Activated T-cell treated with anti-CD3 and anti-CD28 coated beads, Interleukin-2, amount 50 U/mL, for 24 hours (primary cell): ENCODE measurements around the gene AHCTF1.
A peak's percentile ranks its signal among the peaks of the same experiment; 100 is the strongest.
"Not testable (repeated sequence)": the region's sequence is repeated elsewhere in the genome, so short reads cannot be mapped to it uniquely, and the experiment has no call there.

Experiments used
- DNase-seq: peaks from one replicate; pipeline ENCODE4 v3.0.0-alpha.2; 2020
- H3K27ac Mint-ChIP-seq: 2 replicates; pipeline ENCODE4 v1.8.0; 2020; ENCODE audit warnings: mild to moderate bottlenecking, mixed read lengths
- H3K27me3 Mint-ChIP-seq: 2 replicates; pipeline ENCODE4 v1.8.0; 2020; ENCODE audit warnings: mixed read lengths
- H3K36me3 Mint-ChIP-seq: 2 replicates; pipeline ENCODE4 v1.8.0; 2020; ENCODE audit warnings: low read depth, mixed read lengths
- H3K4me1 Mint-ChIP-seq: 2 replicates; pipeline ENCODE4 v1.8.0; 2020; ENCODE audit warnings: low read depth, mixed read lengths
- H3K4me3 Mint-ChIP-seq: 2 replicates; pipeline ENCODE4 v1.8.0; 2020; ENCODE audit warnings: mild to moderate bottlenecking, moderate library complexity, mixed read lengths
- H3K9me3 Mint-ChIP-seq: 2 replicates; pipeline ENCODE4 v1.8.0; 2020; ENCODE audit warnings: mixed read lengths

The AHCTF1 gene

DNA sequence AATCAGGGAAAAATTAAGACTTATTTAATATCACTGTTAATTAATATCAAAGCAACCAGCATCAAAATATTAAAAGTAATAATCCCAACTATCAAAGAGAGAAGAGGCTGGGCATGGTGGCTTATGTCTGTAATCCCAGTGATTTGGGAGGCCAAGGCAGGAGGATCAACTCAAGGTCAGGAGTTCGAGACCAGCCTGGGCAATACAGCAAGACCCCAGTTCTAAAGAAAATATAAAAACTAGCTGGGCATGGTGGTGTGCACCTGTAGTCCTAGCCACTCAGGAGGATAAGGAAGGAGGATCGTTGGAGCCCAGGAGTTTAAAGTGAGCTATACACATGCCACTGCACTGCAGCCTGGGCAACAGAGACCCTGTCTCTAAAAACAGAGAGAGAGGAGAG is 43.2 kb downstream of the AHCTF1 start:
- DNase-seq: no peak
- Mint-ChIP-seq H3K9me3 (no peaks in the 10 kb centered on the region), H3K4me3 (no peak overlapping the region), H3K4me1 (peaks cover 7% of the 10 kb centered on the region), H3K27me3 (no peaks in the 10 kb centered on the region), H3K27ac (no peak overlapping the region), H3K36me3 (peaks cover 90% of the 10 kb centered on the region)

DNA sequence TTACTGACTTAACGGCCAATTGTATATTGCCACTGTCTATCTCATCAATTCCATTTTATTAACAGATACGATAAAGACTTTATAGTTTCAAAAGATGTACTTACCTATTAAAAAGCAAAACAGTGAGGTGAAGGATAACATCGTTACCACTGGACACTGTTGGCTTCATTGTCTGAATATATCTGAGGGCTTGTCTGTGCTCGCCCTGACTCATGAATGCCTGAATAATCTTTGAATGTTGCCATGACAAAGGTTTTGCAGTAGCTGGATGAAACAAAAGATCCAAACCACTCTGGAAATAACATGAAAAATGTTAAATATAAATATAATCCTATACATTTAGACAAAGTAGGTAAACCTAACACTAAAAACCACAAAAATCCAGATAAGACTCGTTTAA is 46.4 kb downstream of the AHCTF1 start:
- peaks cover 86% of the 10 kb centered on the region for H3K36me3 Mint-ChIP-seq
- H3K27me3 Mint-ChIP-seq, H3K9me3 Mint-ChIP-seq, H3K4me1 Mint-ChIP-seq, H3K27ac Mint-ChIP-seq, H3K4me3 Mint-ChIP-seq, DNase-seq: not testable (repeated sequence)

DNA sequence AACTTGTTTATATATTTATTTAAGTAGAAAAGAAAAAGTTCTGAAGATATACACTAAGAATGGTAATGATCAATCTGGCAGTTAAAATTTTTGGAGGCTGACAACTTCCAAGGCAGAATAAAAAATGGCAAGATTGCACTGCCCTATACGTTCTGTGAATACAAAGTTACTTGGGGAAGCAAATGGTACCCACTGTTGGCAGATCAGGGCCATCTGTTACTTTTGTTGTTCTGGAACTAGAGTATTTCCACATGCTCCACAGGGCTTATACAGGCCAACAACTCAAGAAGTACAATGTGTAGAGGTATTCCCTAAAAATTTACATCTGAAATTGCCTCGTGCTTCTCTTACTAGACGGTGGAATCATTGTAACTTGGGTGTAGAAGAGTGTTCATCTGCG is 53.2 kb downstream of the AHCTF1 start:
- peaks cover 26% of the 10 kb centered on the region for H3K4me1 Mint-ChIP-seq
- DNase-seq: no peak
- H3K36me3 Mint-ChIP-seq: peaks cover 80% of the 10 kb centered on the region
- H3K27ac Mint-ChIP-seq: no peak overlapping the region
- no peaks in the 10 kb centered on the region for H3K9me3 Mint-ChIP-seq
- no peaks in the 10 kb centered on the region for H3K27me3 Mint-ChIP-seq
- no peak overlapping the region for H3K4me3 Mint-ChIP-seq

DNA sequence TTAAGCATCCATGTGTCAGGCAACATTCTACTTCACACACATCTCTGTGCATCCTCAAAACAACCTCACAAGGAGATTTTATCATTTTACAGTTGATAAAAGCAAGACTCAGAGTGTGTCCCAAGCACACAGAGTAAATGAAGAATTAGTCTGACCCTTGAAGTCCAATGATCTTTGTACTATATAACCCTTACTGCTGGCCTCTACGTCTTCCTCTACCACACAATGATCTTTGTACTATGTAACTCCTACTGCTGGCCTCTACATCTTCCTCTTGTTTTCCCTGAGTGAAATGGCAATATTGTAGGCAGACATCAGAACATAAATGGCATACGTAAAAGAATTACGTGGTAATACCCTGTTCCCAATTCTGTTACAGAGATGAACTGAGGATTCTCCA is 55.3 kb downstream of the AHCTF1 start:
- H3K27me3 Mint-ChIP-seq: no peaks in the 10 kb centered on the region
- H3K27ac Mint-ChIP-seq: no peak overlapping the region
- H3K9me3 Mint-ChIP-seq: no peaks in the 10 kb centered on the region
- peaks cover 88% of the 10 kb centered on the region for H3K36me3 Mint-ChIP-seq
- peaks cover 36% of the 10 kb centered on the region for H3K4me1 Mint-ChIP-seq
- H3K4me3 Mint-ChIP-seq: no peak overlapping the region
- DNase-seq: no peak

DNA sequence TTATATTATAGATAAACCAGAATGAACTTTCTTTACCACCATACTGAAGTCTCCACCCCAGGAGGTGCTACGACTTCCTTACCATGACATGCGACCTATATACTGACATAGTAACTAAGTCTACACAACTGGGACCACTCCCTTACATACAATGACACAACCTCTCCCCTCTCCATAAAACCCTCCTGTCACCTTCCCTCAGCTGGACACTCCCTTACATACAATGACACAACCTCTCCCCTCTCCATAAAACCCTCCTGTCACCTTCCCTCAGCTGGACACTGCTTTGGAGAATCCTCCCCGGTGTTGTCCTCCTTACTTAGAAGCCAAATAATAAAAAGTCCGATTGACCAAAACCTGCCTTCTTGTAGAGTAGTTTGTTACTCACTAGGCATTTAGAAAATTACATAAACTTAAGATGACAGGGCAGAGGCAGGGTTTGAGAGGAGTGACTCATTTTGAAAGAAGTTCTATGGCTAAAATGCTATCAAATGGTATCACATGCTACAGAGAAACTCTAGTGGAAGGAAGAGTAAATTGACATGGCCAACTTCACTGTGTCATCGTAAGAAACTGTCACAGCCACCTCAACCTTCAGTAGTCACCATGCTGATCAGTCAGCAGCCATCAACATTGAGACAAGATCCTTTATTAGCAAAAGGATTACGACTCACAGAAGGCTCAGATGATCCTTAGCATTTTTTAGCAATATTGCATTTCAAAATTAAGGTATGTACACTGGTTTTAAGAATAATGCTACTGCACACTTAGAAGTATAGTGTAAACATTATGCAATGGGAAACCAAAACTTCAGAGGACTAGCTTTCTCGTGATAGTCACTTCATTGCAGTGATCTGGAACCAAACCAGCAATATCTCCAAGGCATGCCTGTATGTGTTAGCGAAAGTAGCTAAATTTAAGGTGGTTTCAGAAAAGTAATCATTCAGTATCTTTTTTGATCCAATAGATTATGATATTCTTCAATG is 56.4 kb downstream of the AHCTF1 start:
- no peak for DNase-seq
- Mint-ChIP-seq H3K27ac (peak overlapping the region; percentile 87), H3K4me1 (peaks cover 36% of the 10 kb centered on the region), H3K27me3 (no peaks in the 10 kb centered on the region), H3K36me3 (peaks cover 90% of the 10 kb centered on the region), H3K4me3 (no peak overlapping the region), H3K9me3 (no peaks in the 10 kb centered on the region)

DNA sequence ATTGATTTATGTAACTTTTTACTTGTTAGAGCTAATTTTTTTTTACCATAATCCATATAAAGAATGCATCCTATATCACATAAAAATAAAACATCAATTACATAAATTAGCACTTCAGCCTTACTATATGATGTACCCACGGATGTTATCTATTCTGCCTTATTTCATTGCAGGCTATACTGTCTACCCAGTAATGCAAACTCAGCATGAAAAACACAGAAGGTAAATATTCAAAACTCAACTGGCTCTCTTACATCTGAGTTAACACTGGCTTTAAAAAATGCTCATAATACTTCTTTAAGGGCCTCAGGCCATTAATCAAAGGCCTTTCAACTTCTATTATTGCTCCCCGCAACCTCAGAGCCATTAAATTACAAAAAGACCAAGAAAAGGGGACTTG is 65.8 kb downstream of the AHCTF1 start:
- Mint-ChIP-seq H3K36me3 (peaks cover 85% of the 10 kb centered on the region), H3K27me3 (no peaks in the 10 kb centered on the region)

DNA sequence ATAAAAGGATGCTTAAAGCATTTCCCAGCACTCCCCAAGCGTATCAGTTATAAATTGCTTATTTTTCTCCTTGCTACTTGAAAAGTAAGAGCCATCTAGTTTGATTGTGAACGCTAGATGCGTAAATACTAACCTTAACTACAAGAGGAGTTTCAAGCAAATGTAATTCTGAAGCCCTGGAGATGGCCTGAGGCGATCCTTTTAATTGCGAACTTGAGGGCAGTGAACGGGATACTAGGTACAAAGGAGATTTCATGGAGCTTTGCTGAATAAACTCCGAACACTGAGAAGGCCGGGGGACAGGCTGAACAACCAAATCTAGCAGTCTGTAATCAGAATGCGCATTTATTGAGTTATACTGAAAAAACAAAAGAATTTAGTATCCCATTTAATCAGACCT is 68.0 kb downstream of the AHCTF1 start:
- not testable (repeated sequence) for H3K4me1 Mint-ChIP-seq, H3K9me3 Mint-ChIP-seq

More for the DNA sequence above, 65.8 kb downstream of the AHCTF1 start:
- Mint-ChIP-seq H3K27ac (no peak overlapping the region), H3K4me1 (no peaks in the 10 kb centered on the region), H3K9me3 (no peaks in the 10 kb centered on the region), H3K4me3 (no peak overlapping the region)
- DNase-seq: no peak

DNA sequence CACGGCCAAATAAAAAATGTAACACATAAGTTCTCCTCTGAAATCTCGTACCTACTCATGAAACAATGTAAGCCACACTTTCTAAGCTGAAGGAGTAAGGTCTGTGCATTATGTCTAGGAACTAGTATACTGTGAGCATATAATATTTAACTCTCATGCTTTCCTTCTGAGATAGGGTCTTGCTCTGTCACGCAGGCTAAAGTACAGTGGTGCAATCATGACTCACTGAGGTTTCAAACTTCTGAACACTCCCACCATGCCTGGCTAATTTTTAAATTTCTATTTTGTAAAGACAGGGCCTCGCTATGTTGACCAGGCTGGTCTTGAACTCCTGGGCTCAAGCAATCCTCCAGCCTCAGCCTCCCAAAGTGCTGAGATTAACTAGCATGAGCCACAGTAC is 71.3 kb downstream of the AHCTF1 start:
- Mint-ChIP-seq H3K9me3 (no peaks in the 10 kb centered on the region), H3K27ac (peak overlapping the region; percentile 22), H3K27me3 (no peaks in the 10 kb centered on the region), H3K4me1 (no peaks in the 10 kb centered on the region), H3K4me3 (no peak overlapping the region), H3K36me3 (peaks cover 89% of the 10 kb centered on the region)
- DNase-seq: no peak

More for the DNA sequence above, 68.0 kb downstream of the AHCTF1 start:
- H3K36me3 Mint-ChIP-seq: peaks cover 85% of the 10 kb centered on the region
- DNase-seq, H3K4me3 Mint-ChIP-seq, H3K27me3 Mint-ChIP-seq, H3K27ac Mint-ChIP-seq: not testable (repeated sequence)

DNA sequence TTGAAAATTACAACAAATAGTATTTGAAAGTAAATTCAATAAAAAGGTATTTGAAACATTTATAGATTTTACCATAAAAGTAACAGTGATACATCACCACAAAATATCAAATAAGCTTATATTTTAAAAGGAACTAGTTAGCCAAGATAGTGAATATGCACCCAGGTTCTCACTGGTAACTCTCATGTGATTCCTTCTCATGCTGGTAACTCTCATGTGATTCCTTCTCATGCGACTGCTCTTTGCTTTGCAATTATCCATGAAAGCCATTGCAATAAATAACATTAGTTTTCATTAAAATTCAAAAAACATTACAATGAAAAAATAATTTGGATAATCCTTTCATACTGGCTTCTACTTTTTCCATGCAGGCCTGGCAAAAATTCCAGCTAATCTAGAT is 75.4 kb downstream of the AHCTF1 start:
- no peaks in the 10 kb centered on the region for H3K4me1 Mint-ChIP-seq

DNA sequence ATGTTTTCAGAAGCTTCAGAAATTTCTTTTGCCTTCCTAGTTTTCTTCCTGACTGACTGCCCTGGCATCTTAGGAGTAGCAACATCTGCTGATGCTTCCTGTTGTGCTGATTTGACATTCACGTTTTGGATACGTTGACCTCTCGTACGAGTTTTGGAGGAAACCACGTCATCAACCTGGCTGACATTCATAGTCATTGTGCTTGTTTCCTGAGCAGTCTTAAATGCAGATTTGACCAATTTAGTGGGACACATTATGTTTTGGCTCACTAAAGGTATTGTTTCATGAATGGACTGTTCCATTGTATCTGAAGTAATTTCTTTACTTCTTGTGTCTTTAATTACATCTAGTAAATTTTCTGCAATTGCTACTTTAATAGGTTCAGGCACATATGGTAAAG is 81.1 kb downstream of the AHCTF1 start:
- DNase-seq, H3K9me3 Mint-ChIP-seq, H3K27me3 Mint-ChIP-seq, H3K27ac Mint-ChIP-seq, H3K4me3 Mint-ChIP-seq, H3K4me1 Mint-ChIP-seq: not testable (repeated sequence)
- H3K36me3 Mint-ChIP-seq: peaks cover 94% of the 10 kb centered on the region

More for the DNA sequence above, 75.4 kb downstream of the AHCTF1 start:
- DNase-seq: no peak
- Mint-ChIP-seq H3K9me3 (no peaks in the 10 kb centered on the region), H3K27me3 (no peaks in the 10 kb centered on the region), H3K36me3 (peaks cover 96% of the 10 kb centered on the region), H3K4me3 (no peak overlapping the region), H3K27ac (no peak overlapping the region)

DNA sequence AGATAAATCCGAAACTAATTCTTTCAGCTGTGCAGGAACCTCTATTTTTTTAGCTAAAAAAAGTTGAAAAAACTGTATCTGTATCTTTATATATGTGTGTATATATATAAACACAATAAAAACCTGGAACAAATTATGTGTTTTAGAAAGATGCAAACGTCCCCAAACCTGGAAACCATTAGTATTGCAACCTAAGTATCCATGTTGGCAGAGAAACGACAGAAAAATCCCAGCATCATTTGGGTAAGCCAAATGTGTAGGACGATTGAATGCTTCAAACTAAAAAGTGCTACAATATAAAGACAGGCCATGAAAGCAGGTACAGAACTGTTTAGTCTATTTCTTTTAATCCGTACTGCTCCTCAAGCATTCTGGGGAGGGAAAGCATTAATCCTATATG is 87.9 kb downstream of the AHCTF1 start:
- H3K36me3 Mint-ChIP-seq: peaks cover 82% of the 10 kb centered on the region
- H3K4me1 Mint-ChIP-seq: no peaks in the 10 kb centered on the region
- no peaks in the 10 kb centered on the region for H3K27me3 Mint-ChIP-seq
- H3K27ac Mint-ChIP-seq: no peak overlapping the region
- DNase-seq: no peak
- no peak overlapping the region for H3K4me3 Mint-ChIP-seq
- H3K9me3 Mint-ChIP-seq: no peaks in the 10 kb centered on the region

DNA sequence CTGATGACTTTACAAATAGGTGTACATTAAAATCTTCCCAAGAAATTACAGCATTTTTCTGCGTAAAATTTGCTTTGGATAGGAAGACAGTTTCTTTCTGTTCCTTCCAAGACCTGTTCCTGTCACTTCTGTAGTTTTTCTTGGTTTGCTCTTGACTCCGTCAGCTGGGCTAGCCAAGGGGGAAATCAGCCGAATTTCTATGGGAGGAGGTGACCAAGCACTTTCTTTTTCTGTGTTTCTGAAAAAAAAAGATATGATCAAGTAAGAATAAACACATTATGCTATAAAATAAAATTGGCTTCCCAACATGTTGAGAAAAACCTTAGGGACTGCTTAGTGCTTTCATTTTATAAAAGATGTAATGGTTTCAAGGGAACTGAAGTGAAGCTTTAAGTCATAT is 91.0 kb downstream of the AHCTF1 start:
- not testable (repeated sequence) for H3K4me3 Mint-ChIP-seq, H3K27me3 Mint-ChIP-seq, DNase-seq, H3K4me1 Mint-ChIP-seq, H3K9me3 Mint-ChIP-seq
- Mint-ChIP-seq H3K27ac (peak overlapping the region; percentile 40), H3K36me3 (peaks cover 56% of the 10 kb centered on the region)

DNA sequence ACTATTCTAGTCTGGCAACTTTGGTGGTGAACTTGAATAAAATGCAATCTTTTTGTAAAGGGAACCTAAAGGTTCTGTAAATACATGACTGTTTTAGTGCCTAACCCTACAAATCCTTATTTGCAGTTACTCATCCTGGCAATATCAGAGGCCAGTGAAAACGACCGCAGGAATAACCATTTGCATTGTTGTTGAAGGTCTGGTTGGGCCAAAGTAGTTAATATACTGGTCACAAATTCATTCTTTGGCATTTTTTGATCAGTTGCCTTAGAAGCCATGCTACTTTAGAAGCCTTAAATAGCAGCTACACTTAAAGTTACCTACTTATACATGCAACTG is 93.7 kb downstream of the AHCTF1 start:
- peaks cover 6% of the 10 kb centered on the region for H3K27me3 Mint-ChIP-seq
- no peak for DNase-seq
- H3K36me3 Mint-ChIP-seq: peaks cover 33% of the 10 kb centered on the region
- H3K4me1 Mint-ChIP-seq: peaks cover 5% of the 10 kb centered on the region
- H3K4me3 Mint-ChIP-seq: no peak overlapping the region
- no peak overlapping the region for H3K27ac Mint-ChIP-seq
- H3K9me3 Mint-ChIP-seq: no peaks in the 10 kb centered on the region

DNA sequence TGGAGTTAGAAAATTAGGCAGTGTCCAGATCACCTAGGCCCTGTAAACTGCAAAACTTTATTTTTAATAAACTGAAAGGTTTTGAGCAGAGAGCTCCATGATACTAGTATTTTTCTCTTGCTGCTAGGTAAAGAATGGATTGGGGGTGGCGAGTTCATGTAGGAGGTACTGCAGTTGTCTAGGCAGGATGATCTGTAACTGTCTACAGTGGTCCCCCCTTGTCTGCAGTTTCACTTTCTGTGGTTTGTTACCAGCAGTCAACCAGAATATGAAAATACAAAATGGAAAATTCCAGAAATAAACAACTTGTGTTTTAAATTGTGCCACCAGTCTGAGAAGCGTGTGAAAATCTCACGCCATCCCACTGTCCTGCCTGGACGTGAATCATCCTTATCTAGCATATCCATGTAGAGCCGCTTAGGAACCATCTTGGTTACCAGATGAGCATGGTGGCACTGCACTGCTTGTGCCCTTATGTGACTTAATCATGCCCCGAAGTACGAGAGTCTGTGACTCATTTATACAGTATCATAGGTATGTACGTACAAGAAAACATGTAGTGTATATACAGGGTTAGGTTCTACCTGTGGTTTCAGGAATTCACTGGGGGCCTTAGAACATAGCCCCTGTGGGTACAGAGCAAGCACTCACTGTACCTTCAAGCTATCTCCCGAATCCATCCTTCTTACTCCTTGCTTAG is 94.2 kb downstream of the AHCTF1 start:
- Mint-ChIP-seq H3K27me3 (peaks cover 6% of the 10 kb centered on the region), H3K4me3 (no peak overlapping the region), H3K36me3 (peaks cover 28% of the 10 kb centered on the region), H3K9me3 (no peaks in the 10 kb centered on the region), H3K27ac (no peak overlapping the region), H3K4me1 (peaks cover 5% of the 10 kb centered on the region)
- DNase-seq: no peak
